B cell (primary cell): ENCODE data around the gene DOCK6. TPM values are rescaled to one million over a fixed set of nuclear protein-coding genes. Genes with fewer than 3 reads are reported as not detected.

ENCODE experiments used
- ATAC-seq: fragments of 200-7000 bp; cut with Tn5 transposase; one replicate; pipeline ENCODE4 v1.10.0; 2021; ENCODE audit warnings: low read depth, mild to moderate bottlenecking, moderate number of reproducible peaks, moderate library complexity
- CTCF ChIA-PET: fragments of 350-600 bp; sonication (Branson Sonifier 250); formaldehyde crosslinking; loops from one replicate; lab custom pipeline; 2021; ENCODE audit warnings: antibody characterized with exemption, inconsistent platforms; lab: Charles Lee
- POLR2A ChIA-PET: fragments of 350-600 bp; sonication (Branson Sonifier 250); formaldehyde crosslinking; loops from one replicate; lab custom pipeline; 2021; ENCODE audit warnings: antibody characterized with exemption; lab: Charles Lee
- DNase-seq: peaks from one replicate; pipeline ENCODE4 v3.0.0; 2013
- H2AFZ ChIP-seq: 2 replicates; pipeline ENCODE4 v1.6.1; 2012; ENCODE audit warnings: mild to moderate bottlenecking, low read depth, low read length; ENCODE audit not compliant: insufficient read depth, poor library complexity, severe bottlenecking
- H3K27ac ChIP-seq, 2 donors: 1 replicate in 1 of 2; 2 replicates in 1 of 2; pipeline ENCODE4 v1.5.1; 2012 to 2013; ENCODE audit warnings: low read length in 2 of 2, mild to moderate bottlenecking in 2 of 2, moderate library complexity in 1 of 2
- H3K27me3 ChIP-seq, 4 experiments: fragments of 200-600 bp in 1 of 4; sonication (generic) in 1 of 4; replicated peaks in 1 of 4; 1 replicate in 2 of 4; 2 replicates in 2 of 4; pipeline versions ENCODE4 v1.6.1 to v1.7.0; 2013 to 2016; ENCODE audit warnings: low read length in 3 of 4, mild to moderate bottlenecking in 2 of 4, mixed read lengths in 1 of 4, moderate library complexity in 1 of 4; ENCODE audit not compliant: insufficient read depth in 4 of 4, control insufficient read depth in 3 of 4; ENCODE audit errors: control extremely low read depth in 1 of 4
- H3K36me3 ChIP-seq, 2 experiments: replicated peaks in 1 of 2; 1 replicate in 1 of 2; 2 replicates in 1 of 2; pipeline versions ENCODE4 v1.6.1 to v1.7.1; 2013; ENCODE audit warnings: low read length in 1 of 2; ENCODE audit not compliant: insufficient read depth in 2 of 2, control insufficient read depth in 1 of 2; ENCODE audit errors: control extremely low read depth in 1 of 2, extremely low read depth in 1 of 2
- H3K4me1 ChIP-seq, 2 donors: fragments of 200-600 bp in 1 of 2; sonication (generic) in 1 of 2; 1 replicate in 1 of 2; 2 replicates in 1 of 2; pipeline versions ENCODE4 v1.5.1 to v1.6.1; 2013 to 2017; ENCODE audit warnings: low read length in 2 of 2; ENCODE audit not compliant: control insufficient read depth in 2 of 2, insufficient read depth in 2 of 2
- H3K4me2 ChIP-seq: replicated peaks from 2 replicates; pipeline ENCODE3; 2012; ENCODE audit warnings: mild to moderate bottlenecking, low read depth, low read length; ENCODE audit not compliant: poor library complexity, severe bottlenecking
- H3K4me3 ChIP-seq, 5 experiments: fragments of 200-600 bp in 1 of 5; sonication (generic) in 1 of 5; 1 replicate in 3 of 5; 2 replicates in 2 of 5; pipeline versions ENCODE4 v1.5.1 to v1.7.0; 2011 to 2016; ENCODE audit warnings: low read length in 4 of 5, mild to moderate bottlenecking in 4 of 5, low read depth in 2 of 5, control low read depth in 1 of 5, moderate library complexity in 1 of 5; ENCODE audit not compliant: insufficient read depth in 1 of 5; ENCODE audit errors: control extremely low read depth in 1 of 5, extremely low read depth in 1 of 5
- H3K79me2 ChIP-seq: fragments of 200-600 bp; sonication (generic); one replicate; pipeline ENCODE4 v1.6.0; 2016; ENCODE audit warnings: low read length; ENCODE audit not compliant: control insufficient read depth, insufficient read depth
- H3K9ac ChIP-seq: fragments of 200-600 bp; sonication (generic); 2 replicates; pipeline ENCODE4 v1.6.1; 2017; ENCODE audit warnings: mild to moderate bottlenecking, low read length, moderate library complexity
- H3K9me3 ChIP-seq, 3 donors: one replicate each; pipeline versions ENCODE4 v1.6.1 to v1.7.1; 2013; ENCODE audit warnings: low read length in 2 of 3; ENCODE audit not compliant: control insufficient read depth in 2 of 3, insufficient read depth in 1 of 3; ENCODE audit errors: control extremely low read depth in 1 of 3
- H4K20me1 ChIP-seq: 2 replicates; pipeline ENCODE4 v1.6.0; 2012; ENCODE audit warnings: mild to moderate bottlenecking, low read length; ENCODE audit not compliant: insufficient read depth, control insufficient read depth, poor library complexity, severe bottlenecking
- H3K27ac Mint-ChIP-seq: one replicate; pipeline ENCODE4 v1.8.0; 2021; ENCODE audit warnings: mixed read lengths
- H3K27me3 Mint-ChIP-seq: one replicate; pipeline ENCODE4 v1.8.0; 2021; ENCODE audit warnings: mixed read lengths
- H3K4me1 Mint-ChIP-seq: one replicate; pipeline ENCODE4 v1.8.0; 2021; ENCODE audit warnings: mixed read lengths
- H3K4me3 Mint-ChIP-seq: one replicate; pipeline ENCODE4 v1.8.0; 2021; ENCODE audit warnings: mixed read lengths
- H3K9me3 Mint-ChIP-seq: one replicate; pipeline ENCODE4 v1.8.0; 2022; ENCODE audit warnings: mixed read lengths; ENCODE audit not compliant: insufficient read depth
- CTCF ChIP-seq: fragments of 200-600 bp; IDR thresholded peaks from one replicate; pipeline ENCODE4 v1.8.0; 2022; ENCODE audit warnings: antibody characterized with exemption, mild to moderate bottlenecking
- EZH2 ChIP-seq: IDR thresholded peaks from 2 replicates; pipeline ENCODE4 v1.6.1; 2012; ENCODE audit warnings: borderline replicate concordance, low read depth, mild to moderate bottlenecking, moderate library complexity, low read length; ENCODE audit not compliant: insufficient read depth, poor library complexity, severe bottlenecking
- WGBS: methylation state at CpG from one replicate; pipeline ENCODE4 v1.1.5; 2013; ENCODE audit warnings: missing lambda C conversion rate; ENCODE audit not compliant: insufficient coverage; 5-methylcytosine and 5-hydroxymethylcytosine counted together
- intact Hi-C: fragments of 100-400 bp; cut with micrococcal nuclease; formaldehyde crosslinking; loops from one replicate; pipeline ENCODE4 v1.10.0; 2022
- polyA plus RNA-seq: library from polyadenylated mRNA; depleted of rRNA; stranded (reverse); fragments of >200 nt; gene quantifications from 2 replicates; pipeline ENCODE4 v1.2.3, GENCODE V29; 2012
- total RNA-seq, 2 donors: library from RNA; stranded (reverse); fragments of 120-200 nt in 1 of 2; gene quantifications; 1 replicate in 1 of 2; 2 replicates in 1 of 2; pipeline versions ENCODE4 v1.2.3 to v1.2.4, GENCODE V29; 2013 to 2022

Gene DOCK6
- total and polyA plus RNA-seq, 2 donors (not counting 1 experiment from before 2014, with no cell fraction given), result 5.3 to 11.9 TPM

DNA sequence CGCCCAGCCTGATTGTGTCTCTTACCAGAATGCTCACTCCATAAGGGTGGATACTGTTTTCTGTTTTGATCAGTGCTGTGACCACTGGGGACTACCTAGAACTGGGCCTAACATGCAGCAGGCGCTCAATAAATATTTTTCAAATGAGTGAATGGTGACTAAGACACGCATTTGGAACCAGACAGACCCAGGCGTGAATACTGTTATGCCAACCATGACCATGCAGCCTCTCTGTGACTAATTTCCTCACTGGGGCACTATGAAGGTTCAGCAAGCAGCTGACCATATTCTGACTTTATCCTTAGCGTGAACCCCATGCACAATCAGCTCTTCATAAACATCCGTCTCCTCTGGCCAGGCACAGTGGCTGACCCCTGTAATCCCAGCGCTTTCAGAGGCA is 93.8 kb downstream of the DOCK6 start:
- no peak overlapping the region for H3K27ac Mint-ChIP-seq
- intact Hi-C loops, result no loop called here
- WGBS, result 73% methylated on average over 6 of the region's 7 CpGs

More for the DNA sequence above, 93.8 kb downstream of the DOCK6 start:
- DNase-seq (no peak), ATAC-seq (no peak)
- Mint-ChIP-seq H3K4me3 (no peak overlapping the region), H3K9me3 (no peaks in the 10 kb centered on the region), H3K27me3 (peaks cover 3% of the 10 kb centered on the region), H3K4me1 (no peaks in the 10 kb centered on the region)
- Histone ChIP-seq H3K27me3 (no peaks in the 10 kb centered on the region), H3K36me3 (no peaks in the 10 kb centered on the region), H3K9ac (no peak overlapping the region), H3K9me3 (peaks cover 0 to 4% (median 0%) of the 10 kb centered on the region in 3 donors), H3K4me3 (no peak overlapping the region), H3K79me2 (no peaks in the 10 kb centered on the region), H4K20me1 (no peaks in the 10 kb centered on the region), H3K4me2 (no peak overlapping the region), H2AFZ (no peak overlapping the region), H3K4me1 (no peaks in the 10 kb centered on the region), H3K27ac (no peak overlapping the region)
- TF ChIP-seq EZH2 (no peak), CTCF (no peak)
- ChIA-PET CTCF (interaction anchor here (1.1 kb wide), 1 partner anchor 133 kb away, joined by 4 read pairs; no protein-coding TSS in a partner anchor), POLR2A (no interaction called here)
